ENCODE results near the gene ZC3H14.

Gene ZC3H14

DNA sequence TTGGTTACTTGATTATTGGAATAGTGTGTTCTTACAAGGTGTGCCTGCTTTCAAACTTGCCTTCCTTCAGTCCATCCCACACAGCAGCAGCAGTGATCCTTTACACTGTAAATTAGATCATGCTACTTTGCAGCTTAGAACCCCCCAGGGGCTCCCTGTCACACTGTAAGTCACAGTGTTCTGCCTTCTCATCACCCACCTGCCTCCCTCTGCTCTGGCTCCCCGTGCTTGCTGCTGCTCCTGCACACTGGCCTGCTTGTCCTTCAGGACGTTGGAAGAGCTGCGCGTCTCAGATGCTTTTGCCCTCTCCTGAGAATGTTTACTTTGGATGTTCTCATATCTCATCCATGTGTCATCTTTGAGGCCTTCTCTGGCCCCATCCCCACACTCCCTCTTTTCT is 27.3 kb downstream of the ZC3H14 start:
- DNase-seq (ENCODE audit: low spot score) (no peak), ATAC-seq (ENCODE audit: low read depth) (peak; percentile 36; the same call in 2 of the 3 replicates)
- no peaks in the 10 kb centered on the region for H3K9me3 ChIP-seq (ENCODE audit: severe bottlenecking)
- no peaks in the 10 kb centered on the region for H3K4me1 ChIP-seq (ENCODE audit: insufficient read depth, poor library complexity, severe bottlenecking)
- peaks cover 87% of the 10 kb centered on the region for H3K36me3 ChIP-seq (ENCODE audit: low read depth)
- H3K27ac ChIP-seq (ENCODE audit: poor library complexity, severe bottlenecking): no peak overlapping the region
- no peak overlapping the region for H3K4me3 ChIP-seq (ENCODE audit: severe bottlenecking)
- TF ChIP-seq, protein P1, sequence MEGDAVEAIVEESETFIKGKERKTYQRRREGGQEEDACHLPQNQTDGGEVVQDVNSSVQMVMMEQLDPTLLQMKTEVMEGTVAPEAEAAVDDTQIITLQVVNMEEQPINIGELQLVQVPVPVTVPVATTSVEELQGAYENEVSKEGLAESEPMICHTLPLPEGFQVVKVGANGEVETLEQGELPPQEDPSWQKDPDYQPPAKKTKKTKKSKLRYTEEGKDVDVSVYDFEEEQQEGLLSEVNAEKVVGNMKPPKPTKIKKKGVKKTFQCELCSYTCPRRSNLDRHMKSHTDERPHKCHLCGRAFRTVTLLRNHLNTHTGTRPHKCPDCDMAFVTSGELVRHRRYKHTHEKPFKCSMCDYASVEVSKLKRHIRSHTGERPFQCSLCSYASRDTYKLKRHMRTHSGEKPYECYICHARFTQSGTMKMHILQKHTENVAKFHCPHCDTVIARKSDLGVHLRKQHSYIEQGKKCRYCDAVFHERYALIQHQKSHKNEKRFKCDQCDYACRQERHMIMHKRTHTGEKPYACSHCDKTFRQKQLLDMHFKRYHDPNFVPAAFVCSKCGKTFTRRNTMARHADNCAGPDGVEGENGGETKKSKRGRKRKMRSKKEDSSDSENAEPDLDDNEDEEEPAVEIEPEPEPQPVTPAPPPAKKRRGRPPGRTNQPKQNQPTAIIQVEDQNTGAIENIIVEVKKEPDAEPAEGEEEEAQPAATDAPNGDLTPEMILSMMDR (IDR thresholded peaks at IDR 0.05; ENCODE audit: poor library complexity, severe bottlenecking): no peak
- no peaks in the 10 kb centered on the region for H3K27me3 ChIP-seq (ENCODE audit: insufficient read depth, poor library complexity, severe bottlenecking)

GRCh38 chr14:88592031-88592430 is 29.2 kb downstream of the ZC3H14 start:
- H3K4me3 ChIP-seq (ENCODE audit: severe bottlenecking): no peak overlapping the region
- TF ChIP-seq, protein P1 (IDR thresholded peaks at IDR 0.05; ENCODE audit: poor library complexity, severe bottlenecking): no peak
- ATAC-seq (ENCODE audit: low read depth): no peak
- no peaks in the 10 kb centered on the region for H3K4me1 ChIP-seq (ENCODE audit: insufficient read depth, poor library complexity, severe bottlenecking)
- H3K9me3 ChIP-seq (ENCODE audit: severe bottlenecking): no peaks in the 10 kb centered on the region
- H3K36me3 ChIP-seq (ENCODE audit: low read depth): peaks cover 87% of the 10 kb centered on the region
- no peak overlapping the region for H3K27ac ChIP-seq (ENCODE audit: poor library complexity, severe bottlenecking)
- no peaks in the 10 kb centered on the region for H3K27me3 ChIP-seq (ENCODE audit: insufficient read depth, poor library complexity, severe bottlenecking)
- DNase-seq (ENCODE audit: low spot score): no peak

DNA sequence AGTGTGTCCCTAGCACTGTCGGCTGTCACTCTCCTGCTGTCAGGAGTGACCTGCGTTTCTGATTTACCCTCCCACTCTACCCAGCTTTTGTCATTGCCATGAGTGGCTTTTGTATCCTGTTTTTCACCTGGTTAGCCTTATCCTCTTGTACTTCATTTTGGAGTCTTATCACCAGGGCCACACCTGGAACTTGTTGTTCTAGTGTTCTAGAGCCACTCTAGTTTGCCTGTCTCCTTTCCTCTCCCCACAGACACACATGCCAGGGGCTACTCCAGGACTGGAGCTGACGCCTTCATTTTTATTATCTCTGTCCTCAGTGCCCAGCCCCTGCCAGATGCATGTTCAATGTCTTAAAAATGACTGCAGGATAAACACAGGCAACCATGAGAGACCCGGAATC is 34.2 kb downstream of the ZC3H14 start:
- TF ChIP-seq, protein P1 (IDR thresholded peaks at IDR 0.05; ENCODE audit: poor library complexity, severe bottlenecking): no peak
- peaks cover 90% of the 10 kb centered on the region for H3K36me3 ChIP-seq (ENCODE audit: low read depth)

GRCh38 chr14:88597601-88598000 is 34.8 kb downstream of the ZC3H14 start:
- Histone ChIP-seq H3K4me1 (ENCODE audit: insufficient read depth, poor library complexity, severe bottlenecking) (no peaks in the 10 kb centered on the region), H3K36me3 (ENCODE audit: low read depth) (peaks cover 94% of the 10 kb centered on the region), H3K27me3 (ENCODE audit: insufficient read depth, poor library complexity, severe bottlenecking) (no peaks in the 10 kb centered on the region), H3K27ac (ENCODE audit: poor library complexity, severe bottlenecking) (no peak overlapping the region), H3K4me3 (ENCODE audit: severe bottlenecking) (no peak overlapping the region), H3K9me3 (ENCODE audit: severe bottlenecking) (no peaks in the 10 kb centered on the region)
- ATAC-seq (ENCODE audit: low read depth) (no peak), DNase-seq (ENCODE audit: low spot score) (no peak)
- TF ChIP-seq, protein P1 (IDR thresholded peaks at IDR 0.05; ENCODE audit: poor library complexity, severe bottlenecking): no peak

More for the DNA sequence above, 34.2 kb downstream of the ZC3H14 start:
- H3K4me3 ChIP-seq (ENCODE audit: severe bottlenecking): no peak overlapping the region
- H3K27me3 ChIP-seq (ENCODE audit: insufficient read depth, poor library complexity, severe bottlenecking): no peaks in the 10 kb centered on the region
- no peak for ATAC-seq (ENCODE audit: low read depth)
- no peaks in the 10 kb centered on the region for H3K4me1 ChIP-seq (ENCODE audit: insufficient read depth, poor library complexity, severe bottlenecking)
- DNase-seq (ENCODE audit: low spot score): no peak
- H3K27ac ChIP-seq (ENCODE audit: poor library complexity, severe bottlenecking): no peak overlapping the region
- H3K9me3 ChIP-seq (ENCODE audit: severe bottlenecking): no peaks in the 10 kb centered on the region

GRCh38 chr14:88598097-88598675 is 35.3 kb downstream of the ZC3H14 start:
- Histone ChIP-seq H3K9me3 (ENCODE audit: severe bottlenecking) (no peaks in the 10 kb centered on the region), H3K27ac (ENCODE audit: poor library complexity, severe bottlenecking) (no peak overlapping the region), H3K36me3 (ENCODE audit: low read depth) (peaks cover 98% of the 10 kb centered on the region), H3K4me1 (ENCODE audit: insufficient read depth, poor library complexity, severe bottlenecking) (no peaks in the 10 kb centered on the region), H3K4me3 (ENCODE audit: severe bottlenecking) (no peak overlapping the region), H3K27me3 (ENCODE audit: insufficient read depth, poor library complexity, severe bottlenecking) (no peaks in the 10 kb centered on the region)
- DNase-seq (ENCODE audit: low spot score): no peak
- ATAC-seq (ENCODE audit: low read depth): no peak
- TF ChIP-seq, protein P1 (IDR thresholded peaks at IDR 0.05; ENCODE audit: poor library complexity, severe bottlenecking): no peak

Data from RWPE2 (cell line).